ENCODE data around the gene SNAPC5. TPM values are rescaled to one million over a fixed set of nuclear protein-coding genes. Genes with fewer than 3 reads are reported as not detected.

SNAPC5 gene
- total and polyA plus RNA-seq, 10 of the 15 experiments (the other 5 are each of a cell fraction or from before 2014, with no cell fraction given) = 14.4 to 53.5 (median 36.9) TPM

GRCh38 chr15:66482539-66482938, 15.0 kb downstream of the SNAPC5 start (continued):
- TF ChIP-seq, protein P1, sequence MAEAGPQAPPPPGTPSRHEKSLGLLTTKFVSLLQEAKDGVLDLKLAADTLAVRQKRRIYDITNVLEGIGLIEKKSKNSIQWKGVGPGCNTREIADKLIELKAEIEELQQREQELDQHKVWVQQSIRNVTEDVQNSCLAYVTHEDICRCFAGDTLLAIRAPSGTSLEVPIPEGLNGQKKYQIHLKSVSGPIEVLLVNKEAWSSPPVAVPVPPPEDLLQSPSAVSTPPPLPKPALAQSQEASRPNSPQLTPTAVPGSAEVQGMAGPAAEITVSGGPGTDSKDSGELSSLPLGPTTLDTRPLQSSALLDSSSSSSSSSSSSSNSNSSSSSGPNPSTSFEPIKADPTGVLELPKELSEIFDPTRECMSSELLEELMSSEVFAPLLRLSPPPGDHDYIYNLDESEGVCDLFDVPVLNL (IDR thresholded peaks at IDR 0.05; ENCODE audit: low read depth, low read length) = no peak
- TF ChIP-seq IKZF2 (IDR thresholded peaks at IDR 0.05) = no peak
- no peak for TF ChIP-seq SMARCA5 (IDR thresholded peaks at IDR 0.05)

GRCh38 chr15:66481107-66481856, 16.3 kb downstream of the SNAPC5 start:
- POLR2A ChIA-PET = no interaction called here

More at GRCh38 chr15:66481107-66481856, 16.3 kb downstream of the SNAPC5 start:
- no peaks in the 10 kb centered on the region for H3K27me3 ChIP-seq (replicated peaks in 1 of 2; ENCODE audit: control insufficient read depth in 2 of 2, insufficient read depth in 2 of 2, low read length in 1 of 2)
- intact Hi-C loops (cut with micrococcal nuclease; ENCODE audit: unreplicated experiment) = no loop called here
- CTCF ChIA-PET = interaction anchor here (1.3 kb wide), 1 partner anchor 13 kb away, joined by 3 read pairs; no protein-coding TSS in a partner anchor
- no peak overlapping the region for H2AFZ ChIP-seq (ENCODE audit: control insufficient read depth, low read depth, low read length)
- no TSS peak for BruUV-seq (replicated peaks)
- no peak overlapping the region for H3K27ac ChIP-seq (ENCODE audit: control insufficient read depth, insufficient read depth)
- no peak for TF ChIP-seq PBX3 (IDR thresholded peaks at IDR 0.05; ENCODE audit: insufficient replicate concordance, low read depth, low read length)
- TF ChIP-seq CBX5 (IDR thresholded peaks at IDR 0.05; ENCODE audit: low read depth) = no peak
- TF ChIP-seq, protein P2, sequence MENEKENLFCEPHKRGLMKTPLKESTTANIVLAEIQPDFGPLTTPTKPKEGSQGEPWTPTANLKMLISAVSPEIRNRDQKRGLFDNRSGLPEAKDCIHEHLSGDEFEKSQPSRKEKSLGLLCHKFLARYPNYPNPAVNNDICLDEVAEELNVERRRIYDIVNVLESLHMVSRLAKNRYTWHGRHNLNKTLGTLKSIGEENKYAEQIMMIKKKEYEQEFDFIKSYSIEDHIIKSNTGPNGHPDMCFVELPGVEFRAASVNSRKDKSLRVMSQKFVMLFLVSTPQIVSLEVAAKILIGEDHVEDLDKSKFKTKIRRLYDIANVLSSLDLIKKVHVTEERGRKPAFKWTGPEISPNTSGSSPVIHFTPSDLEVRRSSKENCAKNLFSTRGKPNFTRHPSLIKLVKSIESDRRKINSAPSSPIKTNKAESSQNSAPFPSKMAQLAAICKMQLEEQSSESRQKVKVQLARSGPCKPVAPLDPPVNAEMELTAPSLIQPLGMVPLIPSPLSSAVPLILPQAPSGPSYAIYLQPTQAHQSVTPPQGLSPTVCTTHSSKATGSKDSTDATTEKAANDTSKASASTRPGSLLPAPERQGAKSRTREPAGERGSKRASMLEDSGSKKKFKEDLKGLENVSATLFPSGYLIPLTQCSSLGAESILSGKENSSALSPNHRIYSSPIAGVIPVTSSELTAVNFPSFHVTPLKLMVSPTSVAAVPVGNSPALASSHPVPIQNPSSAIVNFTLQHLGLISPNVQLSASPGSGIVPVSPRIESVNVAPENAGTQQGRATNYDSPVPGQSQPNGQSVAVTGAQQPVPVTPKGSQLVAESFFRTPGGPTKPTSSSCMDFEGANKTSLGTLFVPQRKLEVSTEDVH (IDR thresholded peaks at IDR 0.05; ENCODE audit: low read depth, partially characterized antibody) = no peak
- no peak for TF ChIP-seq RBBP5 (conservative IDR thresholded peaks at IDR 0.05)
- no peak for TF ChIP-seq ZNF622 (IDR thresholded peaks at IDR 0.05)
- TF ChIP-seq ATF7 (IDR thresholded peaks at IDR 0.05; ENCODE audit: low read depth) = no peak
- TF ChIP-seq FOXK2 (IDR thresholded peaks at IDR 0.05) = no peak
- TF ChIP-seq ZZZ3 (IDR thresholded peaks at IDR 0.05; ENCODE audit: control insufficient read depth, insufficient read length, low read depth) = no peak
- TF ChIP-seq GABPA (IDR thresholded peaks at IDR 0.05; ENCODE audit: low read depth) = no peak
- no peak for TF ChIP-seq KAT2A (conservative IDR thresholded peaks at IDR 0.05; ENCODE audit: control insufficient read depth, low read depth, low read length)
- TF ChIP-seq ETV6 (conservative IDR thresholded peaks at IDR 0.05 in 1 of 2, IDR thresholded peaks at IDR 0.05 in 1 of 2; ENCODE audit: borderline replicate concordance in 1 of 2, low read depth in 1 of 2) = no peak
- TF ChIP-seq SUPT20H (IDR thresholded peaks at IDR 0.05; ENCODE audit: borderline replicate concordance, control insufficient read depth, low read depth, low read length) = no peak
- TF ChIP-seq CHD1 (IDR thresholded peaks at IDR 0.05; ENCODE audit: low read depth, low read length) = no peak
- no peak for TF ChIP-seq ZNF384 (IDR thresholded peaks at IDR 0.05; ENCODE audit: borderline replicate concordance, low read depth, low read length)
- no peak overlapping the region for H3K4me3 ChIP-seq
- DNase-seq (ENCODE audit: low read depth, low spot score) (no peak), FAIRE-seq (no peak), ATAC-seq (no peak)
- in situ Hi-C loops (cut with MboI) = no loop called here
- H3K4me1 ChIP-seq (ENCODE audit: control insufficient read depth, insufficient read depth, low read length) = peaks cover 4% of the 10 kb centered on the region
- WGBS (ENCODE audit: insufficient coverage, insufficient replicate concordance, low lambda C conversion rate, missing lambda C conversion rate) = 96% methylated on average over 10 of the region's 10 CpGs
- RAD21 ChIA-PET (ENCODE audit: unreplicated experiment) = interaction anchor here (1.5 kb wide), 1 partner anchor 15 kb away, joined by 4 read pairs; no protein-coding TSS in a partner anchor
- no peaks in the 10 kb centered on the region for H4K20me1 ChIP-seq (ENCODE audit: control insufficient read depth, insufficient read depth)
- SMC1A ChIA-PET (ENCODE audit: uncharacterized antibody, unreplicated experiment) = interaction anchor here (1.0 kb wide), 1 partner anchor 92 kb away, joined by 3 read pairs; no protein-coding TSS in a partner anchor
- H3K9me3 ChIP-seq (replicated peaks; ENCODE audit: control insufficient read depth, insufficient read depth, low read length) = no peaks in the 10 kb centered on the region
- no peak overlapping the region for H3K4me2 ChIP-seq (ENCODE audit: control insufficient read depth, insufficient read depth)
- peaks cover 21 to 22% of the 10 kb centered on the region in 2 experiments for H3K36me3 ChIP-seq (ENCODE audit: control insufficient read depth in 2 of 2, insufficient read depth in 2 of 2, low read length in 1 of 2)
- H3K79me2 ChIP-seq (ENCODE audit: control insufficient read depth, insufficient read depth, low read length) = peaks cover under 1% of the 10 kb centered on the region; the same call in 1 of the 2 replicates
- H3K9ac ChIP-seq (ENCODE audit: control insufficient read depth, insufficient read depth, low read length) = no peak overlapping the region

Measured in GM12878 (cell line).